Kidney epithelial cell (primary cell): ENCODE results near the gene MEF2B. TPM values are rescaled to one million over a fixed set of nuclear protein-coding genes. Genes with fewer than 3 reads are reported as not detected.

Source experiments
- DNase-seq: peaks from one replicate; pipeline ENCODE4 v3.0.0-alpha.2; 2010; ENCODE audit warnings: low read depth
- H3K27me3 ChIP-seq: 2 replicates; pipeline ENCODE4 v1.6.0; 2011; ENCODE audit warnings: low read length; ENCODE audit not compliant: control insufficient read depth, insufficient read depth
- H3K36me3 ChIP-seq: 2 replicates; pipeline ENCODE4 v1.5.1; 2011; ENCODE audit warnings: low read length; ENCODE audit not compliant: control insufficient read depth, insufficient read depth
- H3K4me3 ChIP-seq: 2 replicates; pipeline ENCODE4 v1.5.1; 2011; ENCODE audit warnings: low read depth, mild to moderate bottlenecking, control low read depth, low read length
- CTCF ChIP-seq: IDR thresholded peaks from 2 replicates; pipeline ENCODE4 v1.5.1; 2011; ENCODE audit warnings: mild to moderate bottlenecking, moderate library complexity, low read length, control low read depth, inconsistent platforms; ENCODE audit not compliant: insufficient read depth, poor library complexity, severe bottlenecking
- total RNA-seq: library from RNA; depleted of rRNA; stranded (reverse); fragments of >200 nt; gene quantifications from 2 replicates; pipeline ENCODE4 v1.2.3, GENCODE V29; 2015

The MEF2B gene
- total RNA-seq, 1 donor from 2014 or later = 0.13 TPM

- TF ChIP-seq CTCF = no peak
These were observed 1.9 kb upstream of the MEF2B start for GRCh38 chr19:19171821-19172532.

GRCh38 chr19:19170873-19171672, 1.0 kb upstream of the MEF2B start:
- Histone ChIP-seq H3K27me3 (peaks cover 11% of the 10 kb centered on the region), H3K4me3 (no peak overlapping the region), H3K36me3 (no peaks in the 10 kb centered on the region)
- TF ChIP-seq CTCF = no peak
- no peak for DNase-seq

More at GRCh38 chr19:19171821-19172532, 1.9 kb upstream of the MEF2B start:
- Histone ChIP-seq H3K27me3 (peaks cover 11% of the 10 kb centered on the region), H3K4me3 (no peak overlapping the region), H3K36me3 (no peaks in the 10 kb centered on the region)
- DNase-seq = no peak

GRCh38 chr19:19169236-19170052, 619 bp downstream of the MEF2B start:
- TF ChIP-seq CTCF = no peak
- Histone ChIP-seq H3K36me3 (no peaks in the 10 kb centered on the region), H3K4me3 (no peak overlapping the region), H3K27me3 (peaks cover 11% of the 10 kb centered on the region)
- no peak for DNase-seq

GRCh38 chr19:19167612-19168011, 2.5 kb downstream of the MEF2B start:
- no peak for DNase-seq
- TF ChIP-seq CTCF = no peak
- H3K4me3 ChIP-seq = no peak overlapping the region
- peaks cover 11% of the 10 kb centered on the region for H3K27me3 ChIP-seq
- H3K36me3 ChIP-seq = no peaks in the 10 kb centered on the region

GRCh38 chr19:19165396-19165795, 4.7 kb downstream of the MEF2B start:
- no peak for TF ChIP-seq CTCF
- Histone ChIP-seq H3K27me3 (peaks cover 8% of the 10 kb centered on the region), H3K36me3 (no peaks in the 10 kb centered on the region), H3K4me3 (no peak overlapping the region)
- DNase-seq = no peak
